Endothelial cell of umbilical vein (primary cell): Measurements from ENCODE around the gene RNH1. TPM values are rescaled to one million over a fixed set of nuclear protein-coding genes. Genes with fewer than 3 reads are reported as not detected.

Experiments
- BruUV-seq: library from RNA; stranded (reverse); fragments of 400-500 nt; replicated peaks from 2 replicates; lab custom pipeline; 2021; lab: Mats Ljungman, UMichigan
- CTCF ChIA-PET: fragments of 300-600, 350-600 bp; sonication (Branson Sonifier 250); formaldehyde crosslinking; loops from one replicate; lab custom pipeline; 2021; ENCODE audit warnings: antibody characterized with exemption, inconsistent platforms; lab: Charles Lee
- POLR2A ChIA-PET: fragments of 300-600, 350-600 bp; sonication (Branson Sonifier 250); formaldehyde crosslinking; loops from one replicate; lab custom pipeline; 2021; ENCODE audit warnings: antibody characterized with exemption, inconsistent platforms; lab: Charles Lee
- DNase-seq: peaks from one replicate; pipeline ENCODE4 v3.0.0-alpha.2; 2011; ENCODE audit warnings: low read depth, low spot score
- FAIRE-seq: peaks from 2 replicates; lab custom pipeline; 2011; peaks lifted over from hg19 to GRCh38; lab: Jason Lieb, UNC
- H2AFZ ChIP-seq: 2 replicates; pipeline ENCODE4 v1.6.0; 2012; ENCODE audit warnings: low read depth, low read length, control low read depth, inconsistent platforms
- H3K27ac ChIP-seq: 2 replicates; pipeline ENCODE4 v1.5.1; 2011; ENCODE audit warnings: low read depth, mild to moderate bottlenecking, control low read depth, low read length, moderate library complexity; ENCODE audit not compliant: insufficient read depth
- H3K27me3 ChIP-seq, 2 experiments: 2 replicates each; pipeline versions ENCODE4 v1.6.0 to v1.6.1; 2011; ENCODE audit warnings: low read length in 2 of 2, mixed read lengths in 1 of 2; ENCODE audit not compliant: control insufficient read depth in 2 of 2, insufficient read depth in 2 of 2
- H3K36me3 ChIP-seq, 2 experiments: 2 replicates in 1 of 2; 3 replicates in 1 of 2; pipeline ENCODE4 v1.5.1; 2011; ENCODE audit warnings: low read length in 2 of 2, mild to moderate bottlenecking in 1 of 2, moderate library complexity in 1 of 2; ENCODE audit not compliant: control insufficient read depth in 2 of 2, insufficient read depth in 2 of 2; ENCODE audit errors: extremely low read depth in 1 of 2
- H3K4me1 ChIP-seq: 3 replicates; pipeline ENCODE4 v1.5.1; 2011; ENCODE audit warnings: mild to moderate bottlenecking, low read length; ENCODE audit not compliant: control insufficient read depth, insufficient read depth; ENCODE audit errors: extremely low read depth
- H3K4me2 ChIP-seq: 2 replicates; pipeline ENCODE4 v1.6.1; 2011; ENCODE audit warnings: low read length, control low read depth, mixed read lengths; ENCODE audit not compliant: insufficient read depth
- H3K4me3 ChIP-seq, 3 experiments: fragments of 200-600 bp in 1 of 3; sonication (generic), shearing (Covaris generic) in 1 of 3; replicated peaks in 1 of 3; 2 replicates each; pipeline ENCODE4 v1.5.1; 2011 to 2016; ENCODE audit warnings: control low read depth in 3 of 3, low read length in 3 of 3, mild to moderate bottlenecking in 2 of 3, inconsistent platforms in 1 of 3, low read depth in 1 of 3, moderate library complexity in 1 of 3; ENCODE audit not compliant: insufficient read depth in 1 of 3
- H3K79me2 ChIP-seq: 2 replicates; pipeline ENCODE4 v1.6.0; 2012; ENCODE audit warnings: low read length, inconsistent platforms; ENCODE audit not compliant: control insufficient read depth, insufficient read depth
- H3K9ac ChIP-seq: replicated peaks from 2 replicates; pipeline ENCODE3; 2011; ENCODE audit warnings: low read length, control low read depth; ENCODE audit not compliant: insufficient read depth; ENCODE audit errors: extremely low read depth
- H3K9me1 ChIP-seq: replicated peaks from 3 replicates; pipeline ENCODE4 v1.6.0; 2011; ENCODE audit warnings: mild to moderate bottlenecking, low read length; ENCODE audit not compliant: control insufficient read depth, insufficient read depth; ENCODE audit errors: extremely low read depth
- H3K9me3 ChIP-seq: replicated peaks from 2 replicates; pipeline ENCODE4 v1.5.1; 2012; ENCODE audit warnings: low read length, inconsistent platforms; ENCODE audit not compliant: control insufficient read depth, insufficient read depth
- H4K20me1 ChIP-seq: replicated peaks from 2 replicates; pipeline ENCODE3; 2011; ENCODE audit warnings: mild to moderate bottlenecking, low read length; ENCODE audit not compliant: control insufficient read depth, insufficient read depth; ENCODE audit errors: extremely low read depth
- CTCF ChIP-seq, 2 donors: IDR thresholded peaks; 1 replicate in 1 of 2; 2 replicates in 1 of 2; pipeline ENCODE4 v1.5.1; 2011; ENCODE audit warnings: low read length in 2 of 2, mild to moderate bottlenecking in 2 of 2, moderate library complexity in 2 of 2, control low read depth in 1 of 2, inconsistent platforms in 1 of 2, low read depth in 1 of 2; ENCODE audit not compliant: insufficient read depth in 1 of 2; ENCODE audit errors: extremely low read depth in 1 of 2
- EZH2 ChIP-seq: IDR thresholded peaks from 2 replicates; pipeline ENCODE4 v1.6.1; 2012; ENCODE audit warnings: borderline replicate concordance, low read depth, mild to moderate bottlenecking, moderate library complexity, low read length, inconsistent platforms; ENCODE audit not compliant: severe bottlenecking
- FOS ChIP-seq: IDR thresholded peaks from 2 replicates; pipeline ENCODE4 v1.6.1; 2011; ENCODE audit warnings: mild to moderate bottlenecking, low read length, moderate library complexity, borderline replicate concordance; ENCODE audit not compliant: insufficient read depth
- GATA2 ChIP-seq: IDR thresholded peaks from 2 replicates; pipeline ENCODE4 v1.7.0; 2011; ENCODE audit warnings: low read depth, mild to moderate bottlenecking, moderate library complexity, mixed read lengths, low read length; ENCODE audit not compliant: insufficient read length, insufficient read depth
- JUN ChIP-seq: IDR thresholded peaks from 2 replicates; pipeline ENCODE4 v1.6.1; 2011; ENCODE audit warnings: borderline replicate concordance, low read depth; ENCODE audit not compliant: insufficient read length, insufficient read depth
- MAX ChIP-seq: IDR thresholded peaks from 2 replicates; pipeline ENCODE4 v1.6.1; 2011; ENCODE audit not compliant: insufficient read depth, insufficient read length
- MYC ChIP-seq: IDR thresholded peaks from one replicate; pipeline ENCODE4 v1.6.1; 2011; ENCODE audit warnings: mild to moderate bottlenecking, low read depth, low read length
- POLR2A ChIP-seq: IDR thresholded peaks from 2 replicates; pipeline ENCODE4 v1.6.1; 2012; ENCODE audit warnings: low read depth, mild to moderate bottlenecking, control low read depth, low read length
- POLR2AphosphoS5 ChIP-seq: IDR thresholded peaks from 2 replicates; pipeline ENCODE4 v1.6.1; 2012; ENCODE audit warnings: low read depth, mild to moderate bottlenecking, control low read depth, low read length, moderate library complexity; ENCODE audit not compliant: insufficient read depth
- dilution Hi-C: fragments of 300-500 bp; cut with MboI; formaldehyde crosslinking; loops from one replicate; pipeline ENCODE4 v1.15.0; 2019; ENCODE audit warnings: low sequenced_read_pairs; ENCODE audit not compliant: extremely low pct_ligation_motif_present
- intact Hi-C: fragments of 100-400 bp; cut with micrococcal nuclease; formaldehyde crosslinking; loops from one replicate; pipeline ENCODE4 v1.10.0; 2022
- polyA plus RNA-seq, 4 experiments: library from polyadenylated mRNA; depleted of rRNA in 3 of 4; stranded (reverse) in 3 of 4; unstranded in 1 of 4; fragments of >200 nt; gene quantifications; 2 replicates each; pipeline versions ENCODE4 v1.2.1 to v1.2.3, GENCODE V29; 2011 to 2012; ENCODE audit warnings: missing spikeins in 1 of 4
- total RNA-seq: library from RNA; stranded (reverse); gene quantifications from 2 replicates; pipeline ENCODE4 v1.2.3, GENCODE V29; 2021

RNH1 gene
- total and polyA plus RNA-seq, 2 donors (not counting 3 experiments of a cell fraction or from before 2014, with no cell fraction given), result 144 to 198 TPM

- H3K27me3 ChIP-seq, result no peaks in the 10 kb centered on the region
- FAIRE-seq (no peak), DNase-seq (no peak)
- no peak overlapping the region for H3K9ac ChIP-seq
- no peaks in the 10 kb centered on the region for H3K9me1 ChIP-seq
- H4K20me1 ChIP-seq, result no peaks in the 10 kb centered on the region
- peaks cover 4% of the 10 kb centered on the region for H3K79me2 ChIP-seq
- peaks cover 2 to 17% of the 10 kb centered on the region in 2 experiments for H3K36me3 ChIP-seq
- no TSS peak for BruUV-seq
- POLR2A ChIA-PET, result no interaction called here
- CTCF ChIA-PET, result no interaction called here
- H3K27ac ChIP-seq, result no peak overlapping the region
- H3K4me2 ChIP-seq, result no peak overlapping the region
- no peak overlapping the region for H3K4me3 ChIP-seq
- intact Hi-C loops, result no loop called here
- H2AFZ ChIP-seq, result no peak overlapping the region
- TF ChIP-seq MAX, result no peak
- TF ChIP-seq EZH2, result no peak
- no peak for TF ChIP-seq POLR2AphosphoS5
- no peaks in the 10 kb centered on the region for H3K9me3 ChIP-seq
- dilution Hi-C loops, result no loop called here
- no peaks in the 10 kb centered on the region for H3K4me1 ChIP-seq
Measured at GRCh38 chr11:488579-488978, 18.5 kb downstream of the RNH1 start.

GRCh38 chr11:488062-488461 lies 19.0 kb downstream of the RNH1 start:
- Histone ChIP-seq H4K20me1 (no peaks in the 10 kb centered on the region), H3K4me2 (no peak overlapping the region), H3K27me3 (no peaks in the 10 kb centered on the region), H3K9ac (no peak overlapping the region), H3K9me3 (no peaks in the 10 kb centered on the region), H3K9me1 (no peaks in the 10 kb centered on the region), H2AFZ (no peak overlapping the region), H3K79me2 (peaks cover 4% of the 10 kb centered on the region), H3K27ac (no peak overlapping the region), H3K4me3 (no peak overlapping the region), H3K4me1 (no peaks in the 10 kb centered on the region), H3K36me3 (peaks cover 2 to 17% of the 10 kb centered on the region in 2 experiments)
- BruUV-seq, result no TSS peak
- FAIRE-seq (no peak), DNase-seq (no peak)
- TF ChIP-seq POLR2A, result no peak
- no peak for TF ChIP-seq EZH2
- TF ChIP-seq GATA2, result no peak
- TF ChIP-seq POLR2AphosphoS5, result no peak
- TF ChIP-seq JUN, result no peak
- TF ChIP-seq CTCF (IDR thresholded peaks at IDR 0.05; ENCODE audit: extremely low read depth in 1 of 2, insufficient read depth in 1 of 2, low read depth in 1 of 2, low read length in 2 of 2), result no peak
- TF ChIP-seq MYC, result no peak
- no peak for TF ChIP-seq FOS
- no peak for TF ChIP-seq MAX
- intact Hi-C loops, result no loop called here
- dilution Hi-C loops, result no loop called here
- POLR2A ChIA-PET, result no interaction called here
- CTCF ChIA-PET, result no interaction called here
